Neuron (in vitro differentiated cells): ENCODE measurements around the gene KSR2.

Experiments used
- H2AFZ ChIP-seq: one replicate; pipeline ENCODE4 v1.6.1; 2013; ENCODE audit warnings: low read depth, mild to moderate bottlenecking, inconsistent platforms, low read length, moderate library complexity
- H3K27me3 ChIP-seq: one replicate; pipeline ENCODE4 v1.6.1; 2013; ENCODE audit warnings: low read length; ENCODE audit not compliant: insufficient read depth
- H3K36me3 ChIP-seq: one replicate; pipeline ENCODE4 v1.6.1; 2013; ENCODE audit warnings: low read length; ENCODE audit not compliant: insufficient read depth
- H3K4me1 ChIP-seq: one replicate; pipeline ENCODE4 v1.6.1; 2013; ENCODE audit warnings: low read length; ENCODE audit not compliant: insufficient read depth
- H3K4me3 ChIP-seq: 2 replicates; pipeline ENCODE4 v1.5.1; 2013; ENCODE audit warnings: mild to moderate bottlenecking, low read length, moderate library complexity
- H3K9me3 ChIP-seq: one replicate; pipeline ENCODE4 v1.6.1; 2013; ENCODE audit warnings: low read length

Gene KSR2

DNA sequence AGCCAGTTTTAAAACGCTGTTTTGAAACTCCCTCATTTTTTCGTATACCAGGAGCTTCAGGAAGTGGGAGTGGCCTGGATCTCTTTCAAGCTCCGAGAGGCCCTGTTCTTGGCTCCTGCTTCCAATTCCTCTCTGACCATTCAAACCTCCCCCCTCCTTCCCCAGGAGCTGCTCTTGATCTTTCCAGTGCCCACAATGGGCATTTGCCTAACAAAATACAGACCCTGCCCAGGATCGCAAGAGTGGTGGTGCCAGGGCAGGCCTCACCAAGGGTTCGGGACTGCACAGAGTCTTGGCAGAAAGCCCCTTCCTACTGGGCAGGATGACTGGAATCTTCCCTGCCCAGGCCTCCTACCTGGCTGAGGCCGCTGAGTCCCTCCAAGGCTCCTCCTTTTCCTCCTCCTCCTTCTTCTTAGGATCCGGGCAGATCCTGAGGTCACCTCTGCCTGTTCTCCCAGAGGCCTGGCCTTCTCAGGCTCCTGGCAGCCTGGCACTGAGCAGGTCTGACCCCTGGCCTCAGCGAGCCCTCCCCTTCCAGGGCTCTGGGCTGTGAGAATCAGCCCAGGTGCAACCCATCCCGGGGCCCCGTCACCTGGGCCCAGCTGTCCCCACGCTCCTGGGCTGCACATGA is 560.5 kb downstream of the KSR2 start:
- no peaks in the 10 kb centered on the region for H3K9me3 ChIP-seq
- no peak overlapping the region for H2AFZ ChIP-seq
- no peaks in the 10 kb centered on the region for H3K4me1 ChIP-seq
- H3K36me3 ChIP-seq, result no peaks in the 10 kb centered on the region
- H3K27me3 ChIP-seq, result no peaks in the 10 kb centered on the region
- no peak overlapping the region for H3K4me3 ChIP-seq

DNA sequence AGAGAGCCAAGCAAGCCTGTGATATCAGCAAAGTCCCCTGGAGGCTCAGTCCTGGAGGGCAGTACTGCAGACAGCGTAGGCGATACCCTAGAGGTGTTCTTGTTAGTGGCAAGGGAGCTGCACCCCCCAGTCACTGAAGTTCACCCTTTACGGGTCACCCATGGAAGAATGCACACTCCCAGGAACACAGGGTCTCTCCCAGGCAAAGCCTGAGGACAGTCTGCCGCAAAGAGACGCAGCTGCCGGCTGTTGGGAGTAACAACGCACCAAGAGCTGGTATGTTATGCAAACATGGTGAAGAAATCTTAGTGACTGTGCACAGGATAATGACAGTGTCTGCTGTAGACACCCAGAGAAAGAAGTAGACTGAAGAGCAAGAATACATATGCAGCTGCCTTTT is 563.9 kb downstream of the KSR2 start:
- Histone ChIP-seq H3K4me1 (no peaks in the 10 kb centered on the region), H3K36me3 (no peaks in the 10 kb centered on the region), H3K27me3 (no peaks in the 10 kb centered on the region), H3K9me3 (no peaks in the 10 kb centered on the region), H3K4me3 (no peak overlapping the region), H2AFZ (no peak overlapping the region)

DNA sequence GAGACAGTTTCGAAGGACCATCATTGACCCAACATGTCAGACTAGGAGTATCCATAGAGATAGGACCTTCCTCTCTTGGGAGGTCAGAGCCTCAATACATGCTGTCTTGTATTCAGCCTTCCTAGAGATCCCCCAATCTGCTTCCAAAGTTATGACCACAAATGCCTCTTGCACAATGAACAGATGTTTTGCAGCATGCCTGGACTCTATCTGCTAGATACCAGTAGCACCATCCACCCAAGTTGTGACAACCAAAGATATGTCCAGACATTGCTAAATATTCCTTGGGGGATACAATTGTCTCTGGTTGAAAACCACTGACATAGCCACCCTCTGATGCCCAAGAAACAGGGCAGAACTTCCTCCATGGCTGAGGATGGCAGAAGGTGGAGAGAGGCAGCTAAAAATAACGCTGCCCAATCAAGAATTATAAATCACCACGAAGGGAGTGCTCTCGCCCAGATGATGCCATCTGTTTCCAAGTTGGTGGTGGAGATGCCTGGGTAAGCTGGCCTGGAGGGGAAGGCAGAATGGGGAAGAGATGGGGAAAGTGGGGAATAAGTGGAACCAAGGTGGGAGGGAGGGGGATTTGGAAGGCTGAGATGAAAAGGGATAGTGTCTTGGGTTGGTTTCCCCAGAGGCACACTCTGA is 564.5 kb downstream of the KSR2 start:
- Histone ChIP-seq H3K4me1 (no peaks in the 10 kb centered on the region), H3K36me3 (no peaks in the 10 kb centered on the region), H3K9me3 (no peaks in the 10 kb centered on the region), H2AFZ (no peak overlapping the region), H3K4me3 (no peak overlapping the region), H3K27me3 (no peaks in the 10 kb centered on the region)

DNA sequence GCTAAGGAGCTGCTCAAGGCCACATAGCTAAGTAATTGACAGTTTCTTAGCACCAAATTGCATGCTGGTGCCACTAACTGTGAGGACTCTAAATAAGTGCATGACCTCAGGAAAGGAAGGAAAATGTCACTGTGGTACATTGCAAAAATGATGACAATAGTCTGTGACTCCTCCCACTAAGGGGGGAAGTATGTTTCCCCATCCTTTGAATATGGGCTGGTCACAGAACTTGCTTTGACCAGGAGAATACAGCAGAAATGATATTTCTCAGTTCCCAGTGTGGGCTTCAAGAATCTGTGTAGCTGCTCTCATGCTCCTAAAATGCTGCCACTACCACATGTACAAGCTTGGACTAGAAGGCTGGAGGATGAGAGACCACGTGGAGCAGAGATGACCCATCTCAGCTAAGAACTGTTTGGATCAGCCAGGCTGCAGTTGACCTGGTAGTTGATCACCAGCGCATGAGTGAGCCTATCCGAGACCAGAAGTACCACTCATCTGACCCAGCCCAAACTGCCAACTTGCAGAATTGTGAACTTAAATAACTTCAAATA is 565.1 kb downstream of the KSR2 start:
- Histone ChIP-seq H3K27me3 (no peaks in the 10 kb centered on the region), H3K9me3 (no peaks in the 10 kb centered on the region), H2AFZ (no peak overlapping the region), H3K36me3 (no peaks in the 10 kb centered on the region), H3K4me3 (no peak overlapping the region), H3K4me1 (no peaks in the 10 kb centered on the region)
